HG03159 (cell line): ENCODE measurements around the gene EIF1B.
"Not testable (repeated sequence)": the region's sequence is repeated elsewhere in the genome, so short reads cannot be mapped to it uniquely, and the experiment has no call there.

Source experiments
- ATAC-seq: cut with Tn5 transposase; IDR thresholded peaks from one replicate; pipeline ENCODE4 v1.9.1; 2021; ENCODE audit warnings: mild to moderate bottlenecking, moderate library complexity; ENCODE audit not compliant: unreplicated experiment

The EIF1B gene

DNA sequence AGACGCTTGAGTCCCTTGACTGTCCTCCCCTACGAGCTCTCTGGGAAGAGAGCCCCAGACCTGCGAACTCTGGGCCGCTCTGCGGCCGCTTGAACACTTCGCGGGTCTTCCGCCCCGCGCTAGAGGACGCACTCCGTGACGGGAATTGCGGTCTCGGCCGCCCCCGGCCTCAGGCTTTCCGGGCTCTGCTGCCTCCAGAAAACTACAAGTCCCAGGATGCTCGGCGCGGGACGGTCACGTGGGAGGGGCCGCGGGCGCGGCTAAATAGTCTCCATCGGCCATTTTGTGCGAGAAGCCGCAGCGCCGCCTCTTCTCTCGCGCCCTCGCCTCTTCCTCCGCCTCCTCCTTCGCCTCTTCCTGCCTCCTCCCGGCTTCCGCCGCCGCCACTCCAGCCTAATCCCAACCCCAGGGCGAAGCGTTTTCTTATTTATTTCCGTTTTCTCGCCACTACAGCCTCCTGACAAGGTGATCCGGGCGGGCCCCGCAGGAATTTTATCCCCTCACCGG is at the start of gene EIF1B:
Gene EIF1B (plus strand): TSS at position 290 of the 507 bp plus-strand sequence. CDS start 235 bp downstream, outside the sequence.
- peak; percentile 93 for ATAC-seq

DNA sequence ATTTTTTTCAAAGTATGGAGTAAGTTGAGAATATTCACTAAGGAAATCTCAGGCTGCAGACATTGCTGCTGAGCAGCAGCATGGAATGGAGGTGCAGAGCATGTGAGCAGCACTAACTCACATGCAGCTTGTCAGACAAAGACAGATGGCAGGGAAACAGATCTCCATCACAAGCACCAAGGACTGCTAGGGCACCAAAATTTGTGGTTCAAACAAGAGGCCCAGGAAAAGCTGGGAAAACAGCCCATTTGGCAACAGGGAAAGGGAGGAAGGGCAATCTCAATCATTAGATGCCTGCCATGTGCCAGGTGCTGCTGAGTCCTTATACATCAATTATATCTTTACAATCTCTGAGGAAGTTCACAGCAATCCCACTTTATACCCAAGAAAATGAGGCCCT is 47.2 kb upstream of the EIF1B start:
- ATAC-seq = no peak

DNA sequence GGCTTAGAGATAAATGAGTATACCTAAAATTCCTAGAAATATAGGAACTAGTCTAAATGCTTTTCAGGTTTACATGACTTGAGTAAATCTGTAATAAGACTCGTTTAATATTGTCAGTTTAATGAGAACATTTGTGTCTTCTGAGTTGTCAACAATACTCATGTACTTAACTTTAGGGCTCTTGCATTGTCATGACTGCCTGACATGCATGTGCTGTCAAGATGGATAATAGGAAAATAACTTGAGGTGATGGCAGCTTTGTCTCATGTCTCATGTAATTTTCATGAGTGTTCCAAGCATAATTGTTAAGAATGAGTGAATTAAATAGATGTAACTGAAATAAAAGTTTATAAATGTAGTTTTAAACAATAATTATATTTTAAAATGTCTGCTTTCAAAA is 45.1 kb upstream of the EIF1B start:
- ATAC-seq = no peak

DNA sequence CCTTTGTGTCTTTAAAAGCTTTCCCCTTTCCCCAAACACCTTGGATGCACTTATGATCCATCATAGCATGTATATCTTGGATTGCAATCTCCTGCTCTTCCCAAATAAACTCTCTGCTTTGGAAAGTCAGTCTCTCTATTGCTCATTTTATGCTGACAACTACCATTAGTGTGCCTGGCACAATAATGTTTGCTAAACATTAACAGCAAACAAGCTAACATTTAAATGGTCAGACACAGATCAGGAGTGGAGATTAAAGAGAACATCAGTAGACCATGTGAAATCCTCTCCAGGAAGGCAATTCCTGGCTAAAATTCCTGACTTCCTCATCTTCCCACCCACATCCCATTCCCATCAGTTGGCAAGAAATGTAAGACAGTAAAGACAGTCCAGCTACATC is 44.3 kb upstream of the EIF1B start:
- no peak for ATAC-seq

DNA sequence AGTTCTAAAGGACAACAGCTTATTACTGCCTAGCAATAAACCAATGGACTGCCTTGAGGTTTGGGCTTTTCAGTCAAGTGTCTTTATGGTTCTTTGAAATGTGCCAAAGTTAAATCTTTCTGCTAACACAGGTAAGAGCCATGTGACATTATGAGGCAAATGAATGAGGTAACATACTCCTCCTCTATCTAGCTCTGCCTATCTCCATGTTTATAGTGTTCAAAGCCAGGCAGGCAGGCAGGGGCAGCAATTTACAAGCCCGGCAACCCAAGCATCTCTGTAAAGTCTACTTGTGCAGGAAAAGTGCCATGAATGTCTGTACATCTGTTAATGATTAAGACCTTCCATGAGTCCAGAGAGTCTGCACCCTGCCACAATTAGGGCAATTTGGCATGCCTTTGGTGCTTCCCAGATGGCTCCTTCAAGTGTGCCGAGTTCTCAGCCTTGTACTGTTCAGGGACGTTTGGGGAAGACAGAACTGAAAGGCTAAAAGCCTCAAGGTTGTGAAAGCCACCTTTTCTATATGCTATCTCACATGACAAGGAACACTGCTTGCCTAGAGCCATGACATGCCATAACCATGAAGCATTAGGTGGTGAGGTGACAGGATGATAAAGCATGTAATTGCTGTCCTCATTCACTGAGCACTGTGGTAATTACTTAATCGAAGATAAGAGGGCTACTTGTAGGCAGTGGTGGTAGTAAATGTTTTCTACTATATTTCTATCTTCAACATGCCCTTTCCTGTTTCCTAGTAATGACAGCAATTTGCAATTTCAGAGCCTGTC is 41.4 kb upstream of the EIF1B start:
- no peak for ATAC-seq

DNA sequence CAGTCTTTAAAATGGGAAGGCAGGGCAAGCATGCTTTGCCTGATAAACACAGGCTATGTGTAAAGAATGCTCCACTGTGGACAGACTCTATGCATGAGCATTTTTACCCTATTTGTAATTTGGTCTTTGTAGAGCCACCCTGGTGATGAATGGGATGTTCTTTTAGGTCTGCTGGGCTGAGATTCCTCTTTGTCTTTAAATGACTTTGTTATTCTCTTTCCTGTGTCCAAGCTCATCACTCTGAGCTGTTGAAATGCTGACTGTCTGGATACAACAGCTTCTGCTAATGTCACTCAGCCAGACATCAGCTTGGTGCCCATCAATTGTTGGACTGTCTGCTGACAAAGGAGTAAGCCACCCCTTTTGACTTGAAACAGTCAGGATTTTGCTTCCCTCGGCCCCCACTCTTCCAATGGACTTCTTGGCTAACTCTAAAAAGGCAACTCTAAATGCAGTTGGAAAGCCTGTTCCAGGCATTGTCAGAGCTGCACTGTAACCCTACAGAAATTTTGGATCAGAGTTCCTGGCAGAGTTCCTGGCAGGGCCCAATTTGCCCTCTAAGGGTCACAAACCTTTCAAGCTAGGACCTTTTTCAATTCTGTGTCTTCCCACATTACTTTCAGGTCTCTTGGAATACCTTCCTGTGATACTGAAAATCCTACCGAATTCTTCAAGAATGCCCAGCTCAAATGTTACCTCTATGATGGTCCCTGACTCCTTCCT is 40.5 kb upstream of the EIF1B start:
- ATAC-seq = no peak

DNA sequence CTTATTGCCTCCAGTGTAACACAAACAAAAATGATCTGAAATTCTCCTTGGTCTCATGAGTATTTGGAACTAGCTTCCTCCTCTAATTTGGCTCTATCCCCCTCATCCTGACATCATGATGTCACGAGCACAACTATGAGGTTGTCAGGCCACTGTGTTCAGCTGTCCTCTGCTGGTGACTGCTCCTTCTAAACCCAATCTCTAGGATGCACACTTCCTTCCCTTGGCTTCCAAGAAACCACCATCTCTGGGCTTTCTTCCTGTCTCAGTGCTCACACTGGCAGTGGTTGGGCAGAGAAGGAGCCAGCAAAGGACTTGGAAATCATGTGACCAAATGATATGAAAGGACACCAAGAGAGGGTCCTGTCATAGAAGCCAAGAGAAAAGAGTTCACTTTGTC is 30.7 kb upstream of the EIF1B start:
- no peak for ATAC-seq

DNA sequence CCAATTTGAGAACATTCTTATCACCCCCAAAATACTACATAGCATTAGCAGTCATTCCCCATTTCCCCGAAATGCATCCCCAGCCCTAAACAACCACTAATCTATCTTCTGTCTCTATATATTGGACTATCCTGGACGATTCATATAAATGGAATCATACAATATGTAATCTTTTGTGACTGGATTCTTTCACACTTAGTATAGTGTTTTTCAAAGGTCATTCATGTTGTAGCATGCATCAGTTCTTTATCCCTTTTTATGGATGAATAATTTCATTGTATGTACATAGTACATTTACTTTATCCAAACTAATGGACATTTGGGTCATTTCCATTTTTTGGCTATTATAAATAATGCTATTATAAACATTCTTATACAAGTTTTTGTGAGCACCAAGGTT is 27.5 kb upstream of the EIF1B start:
- no peak for ATAC-seq

DNA sequence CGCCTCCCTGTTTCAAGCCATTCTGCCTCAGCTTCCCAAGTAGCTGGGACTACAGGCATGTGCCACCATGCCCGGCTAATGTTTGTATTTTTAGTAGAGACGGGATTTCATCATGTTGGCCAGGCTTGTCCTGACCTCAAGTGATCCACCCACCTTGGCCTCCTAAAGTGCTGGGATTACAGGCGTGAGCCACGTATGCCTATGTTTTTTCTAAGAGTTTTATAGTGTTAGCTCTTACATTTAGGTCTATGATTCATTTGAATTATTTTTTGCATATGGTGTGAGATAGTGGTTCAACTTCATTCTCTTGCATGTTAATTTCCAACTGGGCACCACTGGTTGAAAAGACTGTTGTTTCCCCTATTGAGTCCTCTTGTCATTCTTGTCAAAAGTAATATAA is 26.4 kb upstream of the EIF1B start:
- not testable (repeated sequence) for ATAC-seq

DNA sequence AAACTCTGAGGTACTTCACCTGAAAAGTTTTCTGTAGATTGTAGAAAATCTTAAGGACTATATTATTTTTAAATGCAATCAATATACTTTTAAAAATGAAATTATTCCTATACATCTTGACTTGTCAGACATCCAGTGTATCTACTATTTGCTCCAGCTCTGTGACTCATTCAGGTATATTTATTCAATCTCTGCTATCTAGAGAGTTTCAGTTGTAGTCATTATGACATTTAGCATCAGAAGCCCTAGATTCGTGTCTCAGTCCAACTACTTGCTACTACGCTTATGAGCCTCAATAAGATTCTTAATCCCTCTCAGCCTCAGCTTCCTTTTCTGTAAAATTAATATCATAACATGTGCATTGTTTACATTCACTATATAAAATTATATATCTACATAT is 22.3 kb upstream of the EIF1B start:
- no peak for ATAC-seq

DNA sequence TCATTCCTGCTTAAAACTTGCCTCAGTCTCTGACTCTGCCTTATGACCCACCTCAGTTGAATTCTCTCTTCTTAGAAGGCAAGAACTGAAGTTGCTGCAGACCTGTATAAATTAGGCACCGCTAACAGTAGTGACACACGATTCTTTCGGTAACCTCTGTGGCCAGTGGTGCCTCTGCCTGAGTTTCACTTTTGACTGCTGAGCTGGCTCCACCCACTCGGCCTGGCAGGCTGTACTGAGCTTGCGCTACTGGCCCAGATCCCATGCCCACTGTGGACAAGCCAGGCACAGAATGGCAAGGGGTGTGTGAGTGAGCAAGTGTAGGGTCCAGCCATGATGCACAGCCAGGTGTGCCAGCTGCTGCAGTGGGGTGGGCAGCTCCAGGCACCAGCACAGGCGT is 19.1 kb upstream of the EIF1B start:
- ATAC-seq = no peak

DNA sequence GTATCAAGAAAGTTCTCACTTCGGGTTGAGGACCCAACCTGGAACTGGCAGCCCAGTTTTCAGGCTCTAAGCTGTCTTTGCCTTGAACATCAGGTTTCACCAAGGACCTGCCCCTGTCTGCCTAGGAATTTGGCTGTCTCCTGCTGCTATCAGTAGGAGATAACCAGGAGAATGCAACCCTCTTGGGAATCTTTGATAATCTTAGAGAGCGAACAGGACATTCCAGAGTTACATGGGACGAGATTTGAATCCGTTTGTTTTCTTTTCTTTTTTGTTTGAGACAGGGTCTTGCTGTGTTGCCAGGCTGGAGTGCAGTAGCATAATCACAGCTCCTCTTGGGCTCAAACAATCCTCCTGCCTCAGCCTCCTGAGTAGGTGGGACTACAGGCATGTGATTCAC is 18.0 kb upstream of the EIF1B start:
- ATAC-seq = no peak

DNA sequence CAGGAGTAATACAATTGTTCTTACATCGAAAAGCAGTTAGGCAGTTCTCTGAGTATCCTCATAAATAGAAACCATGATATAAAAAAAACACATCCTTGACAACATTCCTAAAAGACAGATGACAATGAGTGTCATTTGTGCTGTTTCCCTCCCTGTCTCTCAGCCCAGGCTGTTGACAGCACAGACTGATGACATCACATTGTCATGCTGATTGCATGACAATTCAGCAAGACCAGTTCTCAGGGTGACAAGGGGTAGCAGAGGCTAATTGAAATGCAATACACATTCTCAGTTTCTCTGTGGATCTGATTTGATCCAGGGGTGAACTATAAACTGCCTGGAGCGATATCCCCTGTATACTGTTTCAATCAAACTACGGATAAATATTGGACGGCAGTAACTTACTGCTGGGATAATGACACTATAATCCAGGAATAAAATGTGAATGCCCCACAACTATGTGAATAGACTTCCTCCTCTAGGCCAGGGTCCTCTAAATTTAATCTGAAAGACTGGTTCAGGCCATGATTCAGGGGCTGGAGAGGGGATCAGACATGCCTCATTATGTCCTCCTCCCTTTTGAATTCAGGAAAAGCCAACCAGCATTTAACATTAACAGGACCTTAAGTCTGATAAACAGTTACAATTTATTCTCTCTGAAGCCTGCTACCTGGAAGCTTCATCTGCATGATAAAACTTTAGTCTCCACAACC is 16.7 kb upstream of the EIF1B start:
- ATAC-seq = no peak

DNA sequence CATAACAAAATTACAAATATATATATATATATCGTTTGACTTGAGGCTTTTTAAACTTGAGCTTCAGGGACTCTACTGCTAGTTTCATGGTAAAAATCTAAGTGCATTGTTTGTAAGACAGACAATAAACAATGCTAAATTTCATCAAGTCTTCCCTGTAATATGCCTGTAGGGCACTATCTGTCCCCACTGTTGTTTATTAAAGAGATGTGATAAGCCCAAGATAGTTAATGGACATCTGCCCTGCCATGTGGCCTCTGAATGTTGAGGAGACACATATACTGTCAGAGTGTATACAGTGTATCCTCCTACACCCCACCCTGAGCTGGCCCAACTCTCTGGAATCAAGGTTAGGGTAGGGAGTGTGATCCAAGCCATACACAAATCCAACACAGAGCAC is 15.1 kb upstream of the EIF1B start:
- ATAC-seq = no peak

DNA sequence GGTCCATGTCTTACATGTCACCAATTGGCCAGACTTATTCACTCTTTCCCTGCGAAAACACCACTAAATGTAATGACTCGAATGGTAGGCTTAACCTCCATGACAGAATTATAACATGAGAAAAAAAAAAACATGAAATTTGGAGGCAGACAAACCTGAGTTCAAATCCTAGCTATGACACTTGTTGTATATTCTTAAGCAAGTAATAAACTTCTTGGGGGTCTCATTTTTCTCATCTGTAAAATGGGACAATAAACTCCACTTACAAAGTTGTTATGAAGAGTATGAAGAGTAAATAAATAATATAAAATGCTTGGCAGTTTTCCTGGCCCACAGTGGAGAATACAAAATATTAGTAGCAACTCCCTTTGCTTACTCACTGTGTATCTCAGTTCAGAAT is 11.4 kb upstream of the EIF1B start:
- no peak for ATAC-seq

DNA sequence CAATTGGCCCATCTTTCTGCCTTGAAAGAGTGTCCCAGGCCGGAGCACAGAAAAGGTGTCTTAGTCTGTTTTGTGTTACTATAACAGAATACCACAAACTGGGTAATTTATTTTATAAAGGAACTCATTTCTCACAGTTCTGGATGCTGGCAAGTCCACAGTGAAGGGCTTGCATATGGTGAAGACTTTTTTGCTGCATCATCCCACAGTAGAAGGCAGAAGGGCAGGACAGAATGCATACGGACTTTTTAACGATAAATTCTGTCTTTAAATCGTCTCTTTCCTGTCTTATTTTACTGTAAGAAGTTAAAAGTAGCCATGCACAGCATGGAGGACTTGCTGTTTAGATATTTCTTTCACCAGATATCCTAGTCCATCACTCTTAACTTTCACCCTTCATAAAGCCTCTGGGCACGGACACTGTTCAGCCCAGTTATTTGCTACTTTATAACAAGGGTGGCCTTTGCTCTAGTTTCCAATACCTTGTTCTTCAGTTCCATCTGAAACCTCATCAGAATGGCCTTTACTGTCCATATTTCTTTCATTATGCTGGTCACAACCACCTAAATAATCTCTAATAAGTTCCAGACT is 10.3 kb upstream of the EIF1B start:
- no peak for ATAC-seq

DNA sequence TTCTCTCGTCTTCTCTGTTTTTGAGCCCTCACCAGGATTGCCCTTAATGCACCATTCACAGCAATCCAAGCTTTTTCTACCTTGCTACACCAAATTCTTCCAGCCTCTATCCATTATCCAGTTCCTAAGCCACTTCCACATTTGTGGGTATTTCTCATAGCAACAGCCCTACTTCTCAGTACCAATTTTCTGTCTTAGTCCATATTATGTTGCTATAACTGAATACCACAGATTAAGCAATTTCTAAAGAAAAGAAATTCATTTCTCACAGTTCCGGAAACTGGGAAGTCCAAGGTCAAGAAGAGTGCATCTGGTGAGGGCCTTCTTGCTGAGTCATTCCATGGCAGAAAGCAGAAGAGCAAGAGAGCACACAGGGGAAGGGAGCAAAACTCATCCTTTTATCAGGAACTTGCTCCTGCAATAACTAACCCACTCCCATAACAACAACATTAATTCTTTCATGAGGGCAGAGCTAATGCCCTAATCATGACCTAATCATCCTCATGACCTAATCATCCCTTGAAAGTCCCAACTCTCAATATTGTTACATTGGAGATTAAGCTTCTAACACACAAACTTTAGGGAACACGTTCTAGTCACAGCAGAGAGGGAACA is 9.7 kb upstream of the EIF1B start:
- ATAC-seq = no peak

DNA sequence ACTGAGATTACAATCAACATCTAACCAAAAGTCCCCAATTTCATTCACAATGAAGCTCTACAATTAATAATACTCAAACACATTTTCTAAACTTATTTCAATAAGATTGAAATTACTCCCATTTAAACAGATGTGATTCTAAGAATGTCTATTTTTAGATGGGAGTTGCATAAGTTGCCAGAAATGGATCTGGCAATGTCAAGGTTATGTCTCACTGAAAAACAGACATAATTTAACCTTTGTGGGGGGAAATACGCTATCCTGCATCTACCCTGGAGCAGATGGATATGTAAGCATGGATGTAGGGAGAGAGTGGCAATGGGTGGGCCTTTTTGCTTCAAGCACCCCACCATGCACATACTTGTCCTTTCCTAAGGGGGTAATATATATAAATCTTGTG is 6.7 kb upstream of the EIF1B start:
- ATAC-seq = no peak

DNA sequence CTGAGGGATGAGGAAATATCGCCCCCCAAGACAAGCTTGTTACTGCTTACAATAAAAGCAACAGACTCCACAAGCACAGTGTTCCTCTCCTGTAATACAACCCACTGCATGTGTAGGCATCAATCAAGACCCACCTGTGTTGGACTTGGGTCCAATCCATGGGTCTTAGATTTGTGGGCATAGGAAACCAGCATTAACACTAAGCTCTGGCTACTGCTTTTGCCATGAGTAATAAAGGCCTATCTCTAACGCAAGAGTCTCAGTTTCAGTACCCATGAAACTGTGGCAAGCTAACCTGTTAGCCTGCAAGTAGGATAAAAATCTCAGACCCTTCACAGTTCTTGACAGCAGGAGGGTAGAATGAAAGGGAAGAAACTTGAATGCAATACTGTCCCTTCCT is 5.2 kb upstream of the EIF1B start:
- no peak for ATAC-seq

DNA sequence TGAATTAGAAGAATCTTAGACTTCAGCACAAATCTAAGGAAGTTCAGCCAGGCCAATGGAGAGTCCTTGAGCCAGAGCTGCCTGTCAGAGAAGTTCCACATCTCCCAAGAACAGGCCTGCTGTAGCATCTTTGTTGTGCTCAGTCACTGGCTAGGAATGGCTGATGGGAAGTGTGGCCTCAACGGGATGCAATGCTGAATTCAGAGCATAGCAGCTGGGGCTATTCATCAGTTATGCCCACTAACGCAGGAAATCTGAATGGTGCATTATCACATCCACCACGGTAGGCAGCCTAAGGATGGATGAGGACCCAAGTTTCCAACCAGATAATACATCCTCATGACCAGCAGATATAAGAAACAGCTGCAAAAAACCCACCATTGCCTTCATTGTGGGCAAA is 3.2 kb upstream of the EIF1B start:
- ATAC-seq = no peak

DNA sequence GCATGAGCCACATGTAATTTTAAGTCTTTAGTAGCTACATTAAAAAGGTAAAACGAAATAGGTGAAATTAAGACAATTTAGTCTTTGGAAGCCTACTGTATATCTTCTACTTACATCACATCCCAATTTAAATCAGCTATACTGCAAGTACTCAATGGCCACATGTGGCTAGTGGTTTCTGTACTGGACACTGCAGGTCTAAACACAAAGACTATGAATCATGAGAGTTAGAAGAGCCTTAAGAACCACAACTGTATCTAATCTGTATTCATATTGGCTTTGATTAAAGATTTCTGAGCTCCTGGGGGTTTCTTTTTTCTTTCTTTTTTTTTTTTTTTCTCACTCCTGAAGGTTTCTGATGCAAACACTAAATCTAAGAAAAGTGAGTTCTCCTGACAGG is 2.3 kb upstream of the EIF1B start:
- ATAC-seq = no peak
